ENCODE results near the gene PTGDR. TPM values are rescaled to one million over a fixed set of nuclear protein-coding genes. Genes with fewer than 3 reads are reported as not detected.

PTGDR gene
- total and polyA plus RNA-seq, 2 experiments from 2014 or later, result 0.06 TPM; not detected in 1

- Histone ChIP-seq H3K9me2 (ENCODE audit: insufficient read depth) (peaks cover 5% of the 10 kb centered on the region; the same call in 1 of the 2 replicates), H3F3A (replicated peaks; ENCODE audit: low read depth) (no peaks in the 10 kb centered on the region), H3K36me3 (ENCODE audit: insufficient read depth) (no peaks in the 10 kb centered on the region), H4K20me1 (replicated peaks; ENCODE audit: insufficient read depth) (no peaks in the 10 kb centered on the region), H3K4me3 (no peak overlapping the region), H2AFZ (no peak overlapping the region), H3K4me1 (ENCODE audit: insufficient read depth) (no peaks in the 10 kb centered on the region), H3K27ac (ENCODE audit: low read depth) (no peak overlapping the region), H3K4me2 (no peak overlapping the region), H3K79me2 (replicated peaks; ENCODE audit: insufficient read depth) (no peaks in the 10 kb centered on the region), H3K27me3 (ENCODE audit: insufficient read depth) (no peaks in the 10 kb centered on the region)
- no peak for ATAC-seq
- Mint-ChIP-seq H3K9me3 (peaks cover 5% of the 10 kb centered on the region; the same call in 2 of the 3 replicates), H3K4me1 (peaks cover 11% of the 10 kb centered on the region; the same call in 2 of the 3 replicates), H3K36me3 (ENCODE audit: low read depth) (peaks cover 3% of the 10 kb centered on the region; the same call in 2 of the 3 replicates), H3K27me3 (ENCODE audit: insufficient read depth, low read depth, poor library complexity) (no peaks in the 10 kb centered on the region), H3K27ac (no peak overlapping the region), H3K4me3 (no peak overlapping the region)
- DNase-seq (ENCODE audit: low spot score), result no peak
- TF ChIP-seq STAT1 (IDR thresholded peaks at IDR 0.05; ENCODE audit: unreplicated experiment), result no peak
- TF ChIP-seq ZNF331 (CRISPR knock-in tag; IDR thresholded peaks at IDR 0.05; ENCODE audit: low read depth), result no peak
- TF ChIP-seq REST (IDR thresholded peaks at IDR 0.05; ENCODE audit: unreplicated experiment), result no peak
- no peak for TF ChIP-seq ZNF462 (CRISPR knock-in tag; IDR thresholded peaks at IDR 0.05)
- no peak for TF ChIP-seq CTCF (conservative IDR thresholded peaks at IDR 0.05; ENCODE audit: low read depth in 2 of 2)
- no peak for TF ChIP-seq POLR2AphosphoS5 (IDR thresholded peaks at IDR 0.05; ENCODE audit: low read depth)
- no peak for TF ChIP-seq ETS1 (IDR thresholded peaks at IDR 0.05)
- no peak for TF ChIP-seq EZH2phosphoT487 (IDR thresholded peaks at IDR 0.05; ENCODE audit: unreplicated experiment)
- no peak for TF ChIP-seq CREB1 (CRISPR knock-in tag; IDR thresholded peaks at IDR 0.05; ENCODE audit: low read depth)
- TF ChIP-seq NANOG (IDR thresholded peaks at IDR 0.05; ENCODE audit: borderline replicate concordance), result no peak
- no peak for TF ChIP-seq ZNF114 (CRISPR knock-in tag; IDR thresholded peaks at IDR 0.05)
- TF ChIP-seq JUNB (IDR thresholded peaks at IDR 0.05; ENCODE audit: unreplicated experiment), result no peak
- TF ChIP-seq EZH2 (IDR thresholded peaks at IDR 0.05; ENCODE audit: low read depth, unreplicated experiment), result no peak
Measured at GRCh38 chr14:52244328-52244727, 23.2 kb upstream of the PTGDR start.

Measured in GM23338 (cell line).